Head of caudate nucleus (tissue), 42 donors: ENCODE data around the gene AKR1C2.
"Not testable (repeated sequence)": the region's sequence is repeated elsewhere in the genome, so short reads cannot be mapped to it uniquely, and the experiment has no call there.

Experiments
- DNase-seq, 42 donors: peaks; one replicate each; pipeline versions ENCODE4 v3.0.0 to v3.0.0-alpha.2; 2020 to 2021; ENCODE audit warnings: mixed read lengths in 7 of 42
- intact Hi-C: fragments of 100-400 bp; cut with DNase I; formaldehyde crosslinking; loops from one replicate; pipeline ENCODE4 v1.15.0; 2022

The AKR1C2 gene

GRCh38 chr10:4941540-4942330 is 61.9 kb downstream of the AKR1C2 start:
- intact Hi-C loops: no loop called here
- no peak for DNase-seq

- DNase-seq, intact Hi-C loops: not testable (repeated sequence)
These were observed 62.7 kb downstream of the AKR1C2 start for GRCh38 chr10:4940909-4941308.

DNA sequence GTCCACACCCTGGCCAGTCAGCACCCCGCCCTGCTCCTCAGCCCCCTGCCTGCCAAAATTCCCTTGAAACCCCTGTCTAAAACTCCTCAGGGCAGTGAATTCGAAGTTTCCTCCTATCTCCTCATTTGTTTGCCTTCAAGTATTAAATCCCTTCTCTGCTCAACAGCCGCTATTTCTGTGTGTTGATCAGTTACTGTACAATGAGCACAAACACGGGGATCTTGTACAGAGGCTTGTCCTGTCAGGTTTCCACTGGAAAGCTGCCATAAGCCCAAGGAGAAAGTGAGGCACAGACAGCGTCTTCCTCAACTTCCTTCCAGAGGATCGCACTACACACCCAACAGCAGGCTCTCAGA is 63.6 kb downstream of the AKR1C2 start:
- DNase-seq, intact Hi-C loops: not testable (repeated sequence)

- intact Hi-C loops: no loop called here
- no peak for DNase-seq
These were observed 64.2 kb downstream of the AKR1C2 start for GRCh38 chr10:4939224-4940072.
